GM19468 (cell line): ENCODE data around the gene FIGN.

Experiments
- ATAC-seq: cut with Tn5 transposase; IDR thresholded peaks from one replicate; pipeline ENCODE4 v1.9.1; 2021; ENCODE audit warnings: mild to moderate bottlenecking, moderate library complexity, moderate number of reproducible peaks; ENCODE audit not compliant: unreplicated experiment; ENCODE audit errors: extremely low read depth

The FIGN gene

DNA sequence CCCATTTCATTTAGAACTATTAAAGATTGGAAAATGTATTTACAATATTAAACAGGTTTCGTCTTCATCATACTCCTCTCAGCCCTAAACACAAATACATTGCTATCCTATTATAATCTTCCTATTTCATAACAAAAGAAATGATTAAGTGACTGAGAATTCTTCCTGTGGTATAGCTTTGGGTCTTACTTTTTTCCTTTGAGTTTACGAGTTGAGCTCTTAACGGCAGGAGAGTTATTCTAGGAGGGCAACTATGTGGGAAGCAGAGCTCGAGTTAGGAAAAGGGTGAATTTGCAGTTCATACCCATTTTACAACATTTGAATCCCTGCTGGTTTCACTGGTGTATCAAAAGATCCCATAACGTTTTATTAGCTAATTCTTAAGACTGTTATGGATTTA lies 105.0 kb downstream of the FIGN start:
- no peak for ATAC-seq

DNA sequence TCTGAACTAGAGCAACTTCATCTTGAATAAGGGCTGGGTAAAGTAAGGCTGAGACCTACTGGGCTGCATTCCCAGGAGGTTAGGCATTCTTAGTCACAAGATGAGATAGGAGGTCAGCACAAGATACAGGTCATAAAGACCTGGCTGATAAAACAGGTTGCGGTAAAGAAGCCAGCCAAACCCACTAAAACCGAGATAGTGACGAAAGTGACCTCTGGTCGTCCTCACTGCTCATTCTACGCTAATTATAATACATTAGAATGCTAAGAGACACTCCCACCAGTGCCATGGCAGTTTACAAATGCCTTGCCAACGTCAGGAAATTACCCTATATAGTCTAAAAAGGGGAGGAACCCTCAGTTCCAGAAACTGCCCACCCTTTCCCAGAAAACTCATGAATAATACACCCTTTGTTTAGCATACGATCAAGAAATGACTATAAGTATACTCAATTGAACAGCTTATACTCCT lies 109.1 kb downstream of the FIGN start:
- no peak for ATAC-seq

DNA sequence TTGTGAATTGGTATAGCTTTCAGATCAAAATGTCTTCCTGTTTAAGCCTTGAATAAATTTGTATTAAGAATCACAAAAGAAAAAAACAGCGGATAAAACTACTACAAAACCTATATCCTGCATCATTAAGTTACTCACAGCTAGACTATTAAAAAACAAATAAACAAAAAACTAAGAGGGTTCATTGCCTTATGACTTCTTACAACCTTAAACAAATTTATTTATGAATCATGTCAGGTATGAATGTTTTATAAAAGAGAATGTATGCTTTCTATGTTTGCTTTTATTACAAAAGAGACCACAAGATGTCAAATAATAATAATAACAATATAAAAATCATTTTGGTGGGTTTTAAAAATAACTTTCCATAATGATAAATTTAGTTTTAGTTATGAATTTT lies 109.6 kb downstream of the FIGN start:
- ATAC-seq, result no peak

DNA sequence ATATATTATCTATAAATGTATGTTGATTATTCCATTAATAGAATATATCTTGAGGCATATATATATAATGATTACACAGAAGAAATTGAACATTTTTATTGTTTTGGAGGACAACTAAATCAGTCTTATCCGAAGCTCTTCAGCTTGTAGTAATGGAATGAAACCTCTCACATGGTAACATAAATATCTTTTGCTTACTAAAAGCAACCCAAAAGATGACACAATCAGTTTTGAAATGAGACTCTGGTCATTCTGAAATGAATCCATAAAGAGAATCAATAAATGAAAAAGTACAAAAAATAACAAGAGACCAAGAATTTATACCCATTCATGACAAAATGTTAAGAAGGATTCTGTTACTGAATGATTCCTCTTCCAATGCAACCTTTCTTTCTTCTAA lies 110.2 kb downstream of the FIGN start:
- no peak for ATAC-seq

DNA sequence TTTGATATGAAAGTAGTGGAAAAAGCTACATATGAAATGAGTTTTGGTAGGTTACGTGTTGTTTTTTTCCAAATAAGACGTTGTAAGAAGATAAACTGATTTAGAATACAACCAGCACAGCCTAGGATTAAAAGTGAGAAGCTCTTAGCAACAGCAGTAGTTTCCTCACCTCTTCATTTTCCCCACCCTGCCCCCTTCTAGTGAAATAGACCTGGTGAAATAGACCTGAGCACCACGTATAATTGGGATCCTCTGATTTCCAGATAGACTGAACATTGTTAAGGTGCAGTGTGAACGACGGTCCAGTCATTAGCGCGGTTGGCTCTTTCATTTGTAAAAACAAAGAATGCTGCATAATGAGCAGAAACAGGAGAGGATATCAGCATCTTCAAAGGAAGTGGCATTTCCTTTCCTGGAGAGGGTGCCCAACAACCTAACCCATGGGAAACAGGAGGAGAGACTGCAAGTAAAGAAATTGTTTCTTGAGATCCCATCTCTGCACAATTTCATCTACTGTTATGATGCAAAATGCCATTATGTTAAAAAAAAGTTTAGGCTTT lies 114.3 kb downstream of the FIGN start:
- ATAC-seq, result no peak

DNA sequence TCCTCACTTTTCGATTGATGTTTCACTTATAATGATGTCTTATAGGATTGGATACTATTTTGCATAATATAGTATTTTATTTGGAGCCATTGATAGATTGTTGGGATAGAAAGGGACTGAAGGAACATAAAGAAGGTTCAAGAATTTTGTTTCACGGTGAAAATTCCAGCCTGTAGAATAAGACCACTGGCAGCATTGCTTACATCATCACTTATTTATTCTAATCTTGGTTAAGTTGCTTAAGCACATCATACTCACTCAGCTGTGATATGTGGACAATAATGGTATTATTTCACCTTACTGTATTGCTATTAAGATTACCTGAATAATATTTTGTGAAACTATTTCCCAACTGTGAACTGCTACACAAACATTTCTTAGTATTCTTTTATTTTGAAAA lies 118.3 kb downstream of the FIGN start:
- ATAC-seq, result no peak

DNA sequence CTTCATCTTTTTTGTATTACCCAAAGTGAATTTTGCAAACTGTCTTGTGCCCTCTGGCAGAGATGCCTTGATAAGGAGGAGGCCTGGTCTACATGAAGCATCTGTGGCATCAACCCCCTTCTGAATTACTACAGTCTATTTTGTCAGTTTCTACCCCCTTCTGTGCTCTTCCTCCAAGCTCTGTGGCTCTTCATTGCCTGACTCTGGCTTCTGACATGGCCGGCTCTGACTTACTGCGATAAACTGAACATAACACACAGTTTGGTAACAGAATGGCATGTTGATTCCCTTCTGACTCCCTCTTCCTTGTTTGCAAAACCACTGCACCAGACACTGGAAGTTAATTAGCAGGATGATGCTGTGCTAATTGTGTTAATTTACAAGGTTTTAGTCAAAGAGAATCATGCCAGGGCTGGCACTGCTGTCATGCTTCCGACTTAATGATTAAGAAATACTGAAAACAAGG lies 122.5 kb downstream of the FIGN start:
- no peak for ATAC-seq

DNA sequence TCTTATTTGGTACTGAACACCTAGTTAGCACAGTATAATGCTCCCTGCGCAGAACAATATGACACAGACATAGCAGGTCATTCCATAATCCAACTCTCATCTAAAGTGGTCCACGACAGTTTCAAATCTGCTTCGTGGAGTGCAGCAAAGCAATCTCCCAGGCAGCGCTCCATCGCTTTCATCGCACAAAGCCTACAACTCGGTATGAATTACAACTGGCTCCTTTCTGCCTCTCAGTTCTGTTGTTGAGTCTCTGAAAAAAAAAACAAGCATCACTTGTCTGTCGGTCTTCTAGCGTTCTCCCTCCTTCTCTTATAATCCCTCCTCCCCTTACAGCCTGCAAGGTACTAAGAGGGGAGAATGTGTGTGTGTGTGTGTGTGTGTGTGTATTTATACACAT lies 123.5 kb downstream of the FIGN start:
- no peak for ATAC-seq

DNA sequence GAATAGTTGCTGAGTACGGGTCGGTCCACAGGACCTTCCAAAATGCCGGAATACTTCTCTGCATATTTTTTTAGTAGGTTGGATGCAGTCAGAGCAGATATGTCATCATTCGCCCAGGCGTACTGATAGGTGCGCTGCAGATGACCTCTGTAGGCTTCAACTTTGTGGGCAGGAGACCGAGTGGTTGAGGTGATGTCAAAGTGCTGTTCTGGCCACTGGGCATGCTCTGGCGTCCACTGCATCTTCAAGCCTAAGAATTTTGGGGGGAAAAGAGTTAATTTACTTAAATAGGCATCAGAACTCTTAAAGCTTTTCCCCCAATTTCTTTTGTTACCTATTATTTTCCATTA lies 124.3 kb downstream of the FIGN start:
- ATAC-seq, result no peak

DNA sequence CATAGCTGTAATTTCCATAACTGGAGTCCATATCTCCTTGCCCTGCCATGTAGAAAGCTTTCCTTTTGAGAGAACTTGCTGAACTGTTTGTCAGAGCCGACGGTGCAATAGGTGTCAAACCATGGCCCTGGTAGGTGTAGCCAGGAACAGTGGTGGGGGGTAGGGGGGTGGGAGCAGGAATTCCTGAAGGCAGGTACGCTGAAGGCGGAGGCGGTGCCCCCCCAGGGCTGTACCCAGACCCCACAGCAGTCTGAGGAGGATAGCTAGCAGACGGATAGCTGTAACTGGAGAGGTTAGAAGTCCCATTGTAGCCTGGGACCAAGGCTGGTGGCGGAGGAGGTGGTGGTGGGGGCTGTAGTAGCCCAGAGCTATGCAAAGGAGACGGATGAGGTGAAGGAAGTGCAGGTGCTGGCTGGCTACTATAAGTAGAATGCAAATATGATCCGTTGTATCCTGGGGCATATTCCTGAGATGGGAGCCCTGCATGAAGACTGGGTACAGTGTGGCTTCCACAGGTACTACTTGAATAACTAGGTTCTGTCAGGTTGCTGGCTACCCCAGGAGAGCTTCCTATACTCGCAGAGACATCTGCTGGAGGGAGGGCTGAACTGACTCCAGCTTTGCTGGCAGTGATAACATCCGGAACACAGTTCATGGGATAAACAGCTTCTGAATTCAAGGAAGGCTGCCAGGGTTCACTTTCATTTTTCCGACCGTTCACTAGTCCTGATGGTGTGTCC lies 124.8 kb downstream of the FIGN start:
- no peak for ATAC-seq

DNA sequence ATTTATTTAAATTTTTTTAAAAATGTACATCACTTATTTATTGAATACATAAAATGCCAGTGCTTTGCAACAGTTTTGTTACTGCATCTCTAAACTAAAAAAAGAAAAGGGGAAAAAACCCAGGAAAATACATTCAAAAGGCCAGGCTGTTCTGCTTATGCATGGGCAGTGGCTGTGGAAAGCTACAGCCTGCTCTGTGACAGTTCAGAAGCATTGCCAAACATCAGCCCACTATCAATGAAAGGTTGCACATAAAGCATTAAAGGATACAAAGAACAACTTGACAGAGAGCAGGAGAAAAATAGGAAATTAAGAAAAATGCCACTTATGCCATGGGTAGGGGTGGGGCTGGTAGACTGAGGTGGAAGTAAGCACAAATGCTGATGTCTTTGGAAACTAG lies 128.2 kb downstream of the FIGN start:
- ATAC-seq, result no peak

DNA sequence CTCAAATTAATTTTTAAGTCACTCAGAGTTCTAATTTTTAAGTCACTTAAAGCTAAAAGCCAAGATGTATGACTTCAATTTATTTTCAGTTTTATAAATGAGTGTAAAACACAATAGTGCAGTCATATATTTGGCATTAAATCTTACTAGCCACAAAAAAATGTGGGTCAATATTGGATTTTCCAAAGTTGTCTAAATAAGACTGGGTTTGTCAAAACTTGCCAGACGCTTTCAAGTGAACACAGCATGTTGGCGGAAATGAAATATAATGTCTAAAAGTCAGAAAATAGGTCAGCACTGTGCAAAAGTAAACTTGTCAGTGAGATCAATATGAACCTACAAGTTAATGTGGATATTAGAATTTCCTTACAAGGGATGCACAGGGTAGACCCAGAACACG lies 128.9 kb downstream of the FIGN start:
- ATAC-seq, result no peak

DNA sequence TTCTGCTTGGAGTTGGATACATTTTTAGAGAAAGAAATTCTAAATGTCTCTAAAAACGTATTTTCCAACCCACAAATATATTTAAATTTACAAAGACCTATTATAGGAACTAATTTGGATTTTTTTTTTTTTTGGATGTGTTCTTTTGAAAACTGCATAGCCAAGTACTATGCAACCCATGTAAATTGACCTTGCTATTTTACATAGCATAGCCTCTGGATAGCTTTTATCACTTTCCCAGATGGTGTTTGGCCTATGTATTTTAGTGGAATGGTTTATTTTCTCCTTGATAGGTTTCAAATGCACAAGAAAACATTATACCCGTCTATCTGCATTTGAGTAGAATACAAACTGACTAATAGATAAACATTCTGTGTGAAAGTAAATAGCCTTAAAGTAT lies 130.0 kb downstream of the FIGN start:
- no peak for ATAC-seq

DNA sequence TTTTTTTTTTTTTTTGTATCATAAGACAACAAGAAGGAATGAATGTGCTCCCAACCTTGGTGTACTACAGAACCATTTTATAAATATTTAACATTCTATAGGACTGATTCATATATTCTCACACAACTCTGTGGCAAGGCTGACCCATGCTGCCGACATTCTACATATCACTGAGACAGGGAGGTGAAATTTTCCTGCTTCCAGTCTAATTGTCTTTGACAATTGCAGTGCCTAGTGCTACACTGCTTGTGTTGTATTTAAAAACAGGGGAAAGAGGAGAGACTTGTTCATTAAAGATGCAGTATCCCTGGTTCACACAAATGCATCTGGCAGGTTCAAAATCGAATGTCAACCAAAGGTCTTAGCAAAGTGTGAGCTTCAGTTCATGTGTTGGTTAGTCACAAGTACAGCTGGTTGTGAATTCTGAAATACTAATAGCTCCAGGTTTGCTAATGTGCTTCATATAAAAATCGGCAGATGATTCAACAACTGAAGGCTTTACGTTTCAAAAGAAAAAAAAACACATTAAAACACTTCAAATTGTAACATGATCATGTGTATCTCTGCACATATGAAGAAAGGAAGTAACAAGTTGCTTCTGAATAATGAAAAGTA lies 130.8 kb downstream of the FIGN start:
- no peak for ATAC-seq

DNA sequence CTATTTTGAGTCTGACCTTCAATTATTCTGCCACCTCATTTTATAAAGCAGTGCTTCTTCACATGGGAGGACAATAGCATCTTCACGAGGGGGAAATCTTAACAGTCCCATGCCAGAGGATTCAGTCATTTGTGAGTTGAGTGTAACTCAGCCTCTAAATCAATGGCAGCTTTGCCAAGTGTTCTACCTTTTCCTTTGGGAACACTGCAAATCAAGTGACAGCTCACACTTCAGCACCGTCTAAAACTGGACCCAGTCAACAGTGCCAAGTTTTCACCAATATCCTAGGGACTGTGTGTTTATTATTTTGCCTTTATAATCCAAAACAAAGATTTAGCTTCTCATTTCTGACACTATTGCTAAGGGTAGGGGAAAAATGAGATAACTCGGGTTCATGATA lies 133.6 kb downstream of the FIGN start:
- ATAC-seq, result no peak

DNA sequence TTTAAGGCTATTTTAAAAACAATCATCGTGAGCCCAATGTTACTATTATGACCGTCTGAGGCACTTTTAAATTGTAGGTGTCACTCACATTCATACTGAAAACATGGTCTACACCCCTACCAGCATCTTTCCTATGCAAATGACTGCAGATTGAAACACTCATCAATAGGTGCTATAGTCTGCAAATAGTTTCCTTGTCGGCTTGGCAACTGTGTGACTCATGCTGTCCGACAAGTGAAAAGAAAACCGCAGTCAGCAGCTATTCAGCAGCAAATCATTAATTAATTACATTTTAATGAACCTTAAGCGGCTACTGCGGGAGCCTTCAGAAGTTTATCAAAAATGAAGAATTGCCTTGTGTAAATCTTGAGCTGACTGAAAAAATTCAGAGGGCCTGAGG lies 134.4 kb downstream of the FIGN start:
- ATAC-seq, result no peak

DNA sequence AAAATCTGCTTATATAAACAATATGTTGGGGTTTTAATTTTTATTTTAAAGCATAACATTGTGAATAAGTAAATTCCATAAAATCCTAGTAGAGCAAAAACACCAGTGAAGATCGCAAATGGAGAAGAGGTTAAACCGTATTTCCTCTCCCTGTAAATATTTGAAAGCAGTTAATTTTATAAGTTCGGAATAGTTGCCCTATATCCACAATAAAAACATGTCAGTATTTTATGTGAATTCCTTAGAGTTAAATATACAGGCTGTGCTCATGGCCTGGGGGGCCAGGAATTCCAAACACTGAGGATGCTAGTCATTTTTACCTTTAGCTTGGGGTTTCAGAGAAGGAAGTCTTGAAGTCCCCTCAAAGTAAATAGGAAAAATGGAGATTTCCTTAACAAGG lies 135.0 kb downstream of the FIGN start:
- ATAC-seq, result no peak

DNA sequence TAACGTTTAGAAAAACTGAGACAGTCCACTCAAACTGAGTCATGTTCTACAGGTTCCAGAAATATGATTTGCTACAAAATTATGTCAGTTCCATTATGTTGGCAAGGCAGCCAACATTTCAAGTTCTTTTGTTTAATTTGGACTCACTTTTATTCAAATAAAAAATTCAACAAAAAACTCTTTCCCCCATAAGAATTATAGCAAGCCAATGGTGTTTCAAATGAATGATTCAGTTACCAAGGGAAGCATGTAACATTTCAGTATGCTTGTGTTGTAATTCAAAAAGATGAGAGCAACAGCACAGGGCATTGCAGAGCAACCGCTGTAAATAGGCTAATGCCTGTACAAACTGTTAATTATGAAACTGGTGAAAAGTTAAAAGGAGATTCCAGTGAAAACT lies 140.8 kb downstream of the FIGN start:
- no peak for ATAC-seq

DNA sequence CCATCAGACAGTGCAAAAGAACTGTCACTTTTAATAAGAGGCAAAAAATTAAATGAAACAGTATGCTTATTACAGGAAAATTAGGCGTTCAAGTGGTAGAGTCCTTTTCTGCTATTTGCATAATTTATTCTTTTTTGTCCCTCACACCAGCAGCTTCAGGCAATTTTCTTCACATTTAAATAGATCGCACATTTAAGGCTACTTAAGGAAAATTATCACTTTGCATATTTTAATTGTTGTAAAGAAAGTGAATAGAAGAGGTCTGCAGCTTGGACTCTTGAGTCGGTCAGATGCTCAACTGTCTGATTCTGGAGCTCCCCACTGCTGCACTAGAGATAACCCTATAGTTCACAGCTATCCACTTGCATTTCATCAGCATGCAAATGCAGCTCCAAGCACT lies 141.3 kb downstream of the FIGN start:
- no peak for ATAC-seq

DNA sequence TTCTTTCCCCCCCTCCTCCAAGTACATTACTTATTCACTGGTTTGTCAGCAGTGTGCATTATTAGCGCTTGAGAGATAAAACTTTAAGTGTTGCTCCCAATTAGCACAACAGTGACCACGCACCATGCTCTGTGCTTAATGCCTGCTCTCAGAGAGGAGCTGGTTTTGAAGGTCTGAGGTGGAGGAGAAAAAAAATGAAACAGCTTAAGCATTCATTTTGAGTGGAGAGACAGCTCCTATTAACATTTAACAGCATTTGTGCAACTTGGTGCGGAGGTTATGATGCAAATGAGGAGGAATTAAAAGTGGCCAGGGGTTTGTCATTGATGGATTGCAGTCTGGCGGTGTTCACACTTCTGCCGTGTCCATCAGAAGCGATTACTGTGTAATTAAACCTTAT lies 141.8 kb downstream of the FIGN start:
- no peak for ATAC-seq

DNA sequence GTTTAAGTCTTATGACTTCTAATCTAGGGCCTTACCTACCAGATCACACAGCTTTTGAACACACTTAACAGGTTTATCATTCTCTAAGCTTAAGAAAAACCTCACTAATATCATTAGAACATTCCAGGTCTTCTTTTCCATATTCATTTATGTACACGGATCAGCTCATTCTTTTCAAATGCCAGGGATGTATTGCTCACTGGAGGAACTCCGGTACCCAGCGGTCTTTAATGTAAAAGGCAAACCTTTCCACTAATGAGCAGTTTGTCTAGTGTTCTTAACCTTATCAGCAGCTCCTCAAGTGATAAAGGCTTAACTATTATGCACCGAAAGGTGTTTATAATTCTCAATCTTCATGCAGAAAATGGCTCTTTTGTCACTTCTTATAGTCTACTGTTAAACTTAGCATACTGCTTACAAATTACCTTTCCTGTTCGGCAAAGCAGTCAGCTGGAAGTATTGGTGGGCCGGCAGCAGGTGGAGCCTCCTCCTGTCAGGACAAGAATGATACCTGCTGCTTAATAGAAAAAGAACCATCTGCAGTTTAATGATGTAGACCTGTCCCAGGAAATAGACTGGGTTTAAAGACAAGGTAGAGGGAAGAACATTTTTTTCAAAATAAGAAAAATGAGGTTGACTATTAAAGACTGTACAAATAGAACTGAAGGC lies 142.7 kb downstream of the FIGN start:
- no peak for ATAC-seq
